CD14-positive monocyte (primary cell): ENCODE data around the gene UBE2D3. TPM values are rescaled to one million over a fixed set of nuclear protein-coding genes. Genes with fewer than 3 reads are reported as not detected.
"Not testable (repeated sequence)": the region's sequence is repeated elsewhere in the genome, so short reads cannot be mapped to it uniquely, and the experiment has no call there.

Source experiments
- DNase-seq, 3 donors: peaks; one replicate each; pipeline ENCODE4 v3.0.0-alpha.2; 2011 to 2022
- H2AFZ ChIP-seq: 2 replicates; pipeline ENCODE4 v1.6.0; 2012; ENCODE audit warnings: mild to moderate bottlenecking, low read depth, low read length, inconsistent platforms; ENCODE audit not compliant: insufficient read depth, poor library complexity, severe bottlenecking
- H3K27ac ChIP-seq, 2 donors: 1 replicate in 1 of 2; 2 replicates in 1 of 2; pipeline ENCODE4 v1.5.1; 2012 to 2013; ENCODE audit warnings: low read length in 2 of 2, control low read depth in 1 of 2, inconsistent platforms in 1 of 2, low read depth in 1 of 2, mild to moderate bottlenecking in 1 of 2
- H3K27me3 ChIP-seq, 2 donors: one replicate each; pipeline versions ENCODE4 v1.6.0 to v1.6.1; 2011 to 2013; ENCODE audit warnings: low read length in 2 of 2; ENCODE audit not compliant: control insufficient read depth in 2 of 2, insufficient read depth in 2 of 2
- H3K36me3 ChIP-seq, 2 donors: replicated peaks in 1 of 2; 1 replicate in 1 of 2; 2 replicates in 1 of 2; pipeline versions ENCODE4 v1.5.1 to v1.6.1; 2012 to 2013; ENCODE audit warnings: low read length in 2 of 2, control low read depth in 1 of 2, inconsistent platforms in 1 of 2, mild to moderate bottlenecking in 1 of 2; ENCODE audit not compliant: insufficient read depth in 2 of 2, control insufficient read depth in 1 of 2
- H3K4me1 ChIP-seq, 2 donors: 1 replicate in 1 of 2; 2 replicates in 1 of 2; pipeline versions ENCODE4 v1.5.1 to v1.6.1; 2012 to 2013; ENCODE audit warnings: low read length in 2 of 2, control low read depth in 1 of 2, inconsistent platforms in 1 of 2, mild to moderate bottlenecking in 1 of 2, moderate library complexity in 1 of 2; ENCODE audit not compliant: insufficient read depth in 2 of 2, control insufficient read depth in 1 of 2
- H3K4me2 ChIP-seq: replicated peaks from 2 replicates; pipeline ENCODE3; 2012; ENCODE audit warnings: low read length, moderate library complexity, mild to moderate bottlenecking; ENCODE audit not compliant: poor library complexity, severe bottlenecking; ENCODE audit errors: extremely low read depth
- H3K4me3 ChIP-seq, 3 experiments: fragments of 200-600 bp in 1 of 3; sonication (generic) in 1 of 3; replicated peaks in 1 of 3; 1 replicate in 2 of 3; 2 replicates in 1 of 3; pipeline ENCODE4 v1.5.1; 2011 to 2013; ENCODE audit warnings: low read length in 3 of 3, mild to moderate bottlenecking in 3 of 3, control low read depth in 2 of 3, low read depth in 2 of 3, inconsistent platforms in 1 of 3, moderate library complexity in 1 of 3
- H3K79me2 ChIP-seq: 2 replicates; pipeline ENCODE4 v1.6.0; 2012; ENCODE audit warnings: mild to moderate bottlenecking, control low read depth, inconsistent platforms, low read length, moderate library complexity; ENCODE audit not compliant: insufficient read depth
- H3K9ac ChIP-seq: 2 replicates; pipeline ENCODE4 v1.6.0; 2017; ENCODE audit warnings: low read length, mild to moderate bottlenecking; ENCODE audit not compliant: insufficient read depth, poor library complexity, severe bottlenecking
- H3K9me3 ChIP-seq, 2 donors: replicated peaks in 1 of 2; 1 replicate in 1 of 2; 2 replicates in 1 of 2; pipeline versions ENCODE4 v1.5.1 to v1.6.1; 2012 to 2013; ENCODE audit warnings: low read length in 2 of 2, control low read depth in 1 of 2; ENCODE audit not compliant: control insufficient read depth in 1 of 2, insufficient read depth in 1 of 2
- H4K20me1 ChIP-seq: 2 replicates; pipeline ENCODE4 v1.6.0; 2012; ENCODE audit warnings: mild to moderate bottlenecking, low read length, control low read depth, moderate library complexity; ENCODE audit not compliant: insufficient read depth
- H3K27ac Mint-ChIP-seq, 7 donors: one replicate each; pipeline ENCODE4 v1.8.0; 2020; ENCODE audit warnings: mild to moderate bottlenecking in 7 of 7, mixed read lengths in 7 of 7, moderate library complexity in 6 of 7, inconsistent platforms in 2 of 7
- H3K27me3 Mint-ChIP-seq, 3 donors: one replicate each; pipeline ENCODE4 v1.8.0; 2021 to 2022; ENCODE audit warnings: low read depth in 3 of 3, mild to moderate bottlenecking in 3 of 3, mixed read lengths in 3 of 3, moderate library complexity in 3 of 3, inconsistent platforms in 1 of 3
- H3K36me3 Mint-ChIP-seq, 2 donors: one replicate each; pipeline ENCODE4 v1.8.0; 2020; ENCODE audit warnings: mixed read lengths in 2 of 2, inconsistent platforms in 1 of 2, mild to moderate bottlenecking in 1 of 2
- H3K4me1 Mint-ChIP-seq: one replicate; pipeline ENCODE4 v1.8.0; 2020; ENCODE audit warnings: mild to moderate bottlenecking, mixed read lengths
- H3K4me3 Mint-ChIP-seq, 2 donors: one replicate each; pipeline ENCODE4 v1.8.0; 2020; ENCODE audit warnings: mild to moderate bottlenecking in 2 of 2, mixed read lengths in 2 of 2, moderate library complexity in 1 of 2
- H3K9me3 Mint-ChIP-seq, 7 donors: one replicate each; pipeline ENCODE4 v1.8.0; 2020 to 2022; ENCODE audit warnings: mixed read lengths in 7 of 7, mild to moderate bottlenecking in 6 of 7, moderate library complexity in 6 of 7, inconsistent platforms in 2 of 7
- CTCF ChIP-seq: fragments of 200-600 bp; IDR thresholded peaks from one replicate; pipeline ENCODE4 v1.8.0; 2022; ENCODE audit warnings: antibody characterized with exemption, mild to moderate bottlenecking
- WGBS: methylation state at CpG from one replicate; pipeline ENCODE4 v1.1.5; 2013; ENCODE audit warnings: missing lambda C conversion rate; ENCODE audit not compliant: insufficient coverage; 5-methylcytosine and 5-hydroxymethylcytosine counted together
- intact Hi-C, 2 donors: fragments of 100-400 bp; cut with micrococcal nuclease; formaldehyde crosslinking; loops; one replicate each; pipeline versions ENCODE4 v1.15.0 to v1.15.1; 2023
- polyA plus RNA-seq, 3 donors: library from polyadenylated mRNA; depleted of rRNA in 1 of 3; unstranded in 2 of 3; stranded (reverse) in 1 of 3; fragments of 300-500 nt in 2 of 3; fragments of >200 nt in 1 of 3; fragmentation: Illumina TruSeq in 2 of 3; gene quantifications; 1 replicate in 2 of 3; 2 replicates in 1 of 3; pipeline ENCODE4 v1.2.3, GENCODE V29; 2012 to 2021

The UBE2D3 gene
- polyA plus RNA-seq, 3 donors = 340 to 499 (median 457) TPM

GRCh38 chr4:102823464-102823863 lies 3.9 kb downstream of the UBE2D3 start:
- peak overlapping the region; percentile 94 for H3K4me2 ChIP-seq
- Mint-ChIP-seq H3K4me1 (peaks cover 53% of the 10 kb centered on the region), H3K27ac (peak overlapping the region in 2 of 7 donors; percentile 28 to 32), H3K9me3 (peaks cover 0 to 3% (median 0%) of the 10 kb centered on the region in 7 donors), H3K27me3 (no peaks in the 10 kb centered on the region), H3K4me3 (peak overlapping the region in 1 of 2 donors; percentile 35), H3K36me3 (peaks cover 16 to 31% of the 10 kb centered on the region in 2 donors)
- H3K9me3 ChIP-seq = no peaks in the 10 kb centered on the region
- H3K27ac ChIP-seq = peak overlapping the region in 1 of 2 donors; percentile 99
- peaks cover 6 to 16% of the 10 kb centered on the region in 2 donors for H3K36me3 ChIP-seq
- intact Hi-C loops = loop anchor here (10.0 kb wide), 2 partner anchors 69 to 139 kb away; no protein-coding TSS in a partner anchor
- H3K9ac ChIP-seq = no peak overlapping the region
- no CpG with 5 or more reads among the region's 4 CpGs for WGBS
- DNase-seq = no peak
- H3K4me3 ChIP-seq = peak overlapping the region in 1 of 3 experiments; percentile 99
- H3K4me1 ChIP-seq = peaks cover 49 to 66% of the 10 kb centered on the region in 2 donors
- H3K27me3 ChIP-seq = no peaks in the 10 kb centered on the region
- TF ChIP-seq CTCF = no peak
- peaks cover 83% of the 10 kb centered on the region for H4K20me1 ChIP-seq
- no peak overlapping the region for H2AFZ ChIP-seq
- peaks cover 85% of the 10 kb centered on the region for H3K79me2 ChIP-seq

- no peak for TF ChIP-seq CTCF
- Histone ChIP-seq H3K27me3 (no peaks in the 10 kb centered on the region), H3K79me2 (peaks cover 100% of the 10 kb centered on the region), H4K20me1 (peaks cover 100% of the 10 kb centered on the region), H3K4me3 (peak overlapping the region in 1 of 3 experiments; percentile 31), H3K36me3 (peaks cover 15 to 42% of the 10 kb centered on the region in 2 donors), H3K4me1 (peaks cover 60 to 89% of the 10 kb centered on the region in 2 donors), H3K4me2 (peak overlapping the region; percentile 94), H3K9ac (no peak overlapping the region), H3K9me3 (no peaks in the 10 kb centered on the region), H2AFZ (no peak overlapping the region), H3K27ac (peak overlapping the region in 1 of 2 donors; percentile 9)
- 100% methylated on average over 1 of the region's 8 CpGs for WGBS
- Mint-ChIP-seq H3K36me3 (peaks cover 34 to 57% of the 10 kb centered on the region in 2 donors), H3K9me3 (no peaks in the 10 kb centered on the region), H3K27ac (peak overlapping the region; percentile 1 to 70 (median 34)), H3K4me1 (peaks cover 77% of the 10 kb centered on the region), H3K27me3 (peaks cover 0 to 1% (median 0%) of the 10 kb centered on the region in 3 donors), H3K4me3 (peak overlapping the region in 1 of 2 donors; percentile 40)
- no peak for DNase-seq
- intact Hi-C loops = loop anchor here (10.0 kb wide), 2 partner anchors 65 to 135 kb away; no protein-coding TSS in a partner anchor
These were observed 7.6 kb downstream of the UBE2D3 start for GRCh38 chr4:102819588-102820365.

- H3K9me3 ChIP-seq, H3K27me3 ChIP-seq, H2AFZ ChIP-seq, H3K9me3 Mint-ChIP-seq, DNase-seq, H3K27me3 Mint-ChIP-seq, H3K4me3 Mint-ChIP-seq, H3K9ac ChIP-seq, intact Hi-C loops: not testable (repeated sequence)
- peaks cover 34 to 61% of the 10 kb centered on the region in 2 donors for H3K36me3 Mint-ChIP-seq
- Histone ChIP-seq H3K4me1 (peaks cover 54 to 82% of the 10 kb centered on the region in 2 donors), H3K4me2 (peak overlapping the region; percentile 31), H3K36me3 (peaks cover 18 to 48% of the 10 kb centered on the region in 2 donors), H3K79me2 (peaks cover 100% of the 10 kb centered on the region), H3K27ac (peak overlapping the region in 1 of 2 donors; percentile 25), H3K4me3 (peak overlapping the region in 1 of 3 experiments; percentile 4), H4K20me1 (peaks cover 100% of the 10 kb centered on the region)
- peaks cover 75% of the 10 kb centered on the region for H3K4me1 Mint-ChIP-seq
- peak overlapping the region in 5 of 7 donors; percentile 25 to 82 (median 80) for H3K27ac Mint-ChIP-seq
- no CpG with 5 or more reads among the region's 10 CpGs for WGBS
These were observed 8.3 kb downstream of the UBE2D3 start for GRCh38 chr4:102819100-102819499.
